ENCODE data around the gene STARD7.
"Not testable (repeated sequence)": the region's sequence is repeated elsewhere in the genome, so short reads cannot be mapped to it uniquely, and the experiment has no call there.

Gene STARD7

DNA sequence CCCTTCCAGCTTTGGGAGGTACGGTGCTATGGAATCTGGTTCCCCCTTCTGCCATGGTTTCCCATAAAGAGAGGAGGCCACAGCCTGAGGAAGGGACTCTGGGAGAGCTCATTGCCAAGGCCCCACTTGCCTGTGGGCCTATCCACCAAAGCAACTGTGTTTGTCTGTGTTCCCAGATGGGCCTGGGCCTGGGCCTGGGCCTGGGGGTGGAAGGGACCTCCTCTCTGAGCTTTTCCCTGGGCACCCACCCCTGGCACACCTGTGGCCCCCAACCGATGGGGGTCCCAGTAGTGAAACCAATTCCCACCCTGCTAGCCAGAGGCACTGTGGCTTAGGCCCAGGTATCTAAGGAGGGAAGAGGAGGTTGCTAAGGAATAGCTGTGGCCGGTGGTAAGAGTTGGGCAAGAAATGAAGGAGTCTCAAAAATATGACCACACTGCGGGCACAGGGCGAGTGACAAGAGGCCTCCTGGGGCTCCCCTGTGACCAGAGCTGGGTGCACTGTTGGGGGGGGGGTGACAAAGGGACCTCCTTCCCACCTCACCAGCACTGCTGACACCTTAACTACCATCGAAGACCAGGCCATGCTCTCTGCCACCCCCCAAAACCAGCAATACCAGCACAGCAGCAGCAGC lies 58.5 kb downstream of the STARD7 start:
- FAIRE-seq (no peak), DNase-seq (ENCODE audit: low spot score) (no peak)

GRCh38 chr2:96148410-96149217 lies 60.0 kb downstream of the STARD7 start:
- DNase-seq (ENCODE audit: low spot score) = peak; percentile 45

GRCh38 chr2:96147593-96148201 lies 60.9 kb downstream of the STARD7 start:
- FAIRE-seq (no peak), DNase-seq (ENCODE audit: low spot score) (no peak)

More at GRCh38 chr2:96148410-96149217, 60.0 kb downstream of the STARD7 start:
- FAIRE-seq = no peak

DNA sequence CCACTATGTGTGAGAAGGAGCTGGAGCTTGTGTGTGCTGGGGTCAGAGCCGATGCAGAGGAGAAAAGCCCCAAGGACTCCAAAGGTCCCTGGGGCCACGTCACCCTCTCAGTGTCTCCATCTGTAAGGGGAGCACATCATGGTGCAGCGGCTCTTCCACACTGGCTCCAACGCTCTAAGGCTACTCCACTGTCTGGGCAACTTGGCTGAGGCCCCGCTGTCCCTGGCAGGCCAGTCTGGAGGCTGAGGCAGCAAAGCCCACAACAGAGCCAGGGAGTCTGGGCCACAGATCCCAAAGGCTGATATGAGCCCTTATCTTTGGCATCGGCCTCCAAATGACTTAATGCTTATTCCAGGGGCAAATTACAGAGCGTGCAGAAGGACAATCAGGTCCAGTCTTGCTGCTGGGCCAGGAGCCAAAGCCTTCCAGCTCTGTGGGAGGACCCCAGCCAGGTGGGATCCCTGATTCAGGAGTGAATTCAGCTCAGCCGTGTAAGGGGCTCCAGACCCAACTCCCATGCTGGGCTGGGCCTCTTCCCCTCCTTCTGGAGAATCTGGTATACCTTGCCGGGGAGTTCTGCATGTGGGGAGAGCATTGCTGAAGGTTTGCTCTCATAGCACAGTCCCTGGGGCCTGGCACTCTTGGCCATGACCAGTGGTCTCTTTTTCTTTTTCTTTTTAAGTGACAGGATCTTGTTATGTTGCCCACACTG lies 61.6 kb downstream of the STARD7 start:
- FAIRE-seq = no peak
- DNase-seq (ENCODE audit: low spot score) = no peak

DNA sequence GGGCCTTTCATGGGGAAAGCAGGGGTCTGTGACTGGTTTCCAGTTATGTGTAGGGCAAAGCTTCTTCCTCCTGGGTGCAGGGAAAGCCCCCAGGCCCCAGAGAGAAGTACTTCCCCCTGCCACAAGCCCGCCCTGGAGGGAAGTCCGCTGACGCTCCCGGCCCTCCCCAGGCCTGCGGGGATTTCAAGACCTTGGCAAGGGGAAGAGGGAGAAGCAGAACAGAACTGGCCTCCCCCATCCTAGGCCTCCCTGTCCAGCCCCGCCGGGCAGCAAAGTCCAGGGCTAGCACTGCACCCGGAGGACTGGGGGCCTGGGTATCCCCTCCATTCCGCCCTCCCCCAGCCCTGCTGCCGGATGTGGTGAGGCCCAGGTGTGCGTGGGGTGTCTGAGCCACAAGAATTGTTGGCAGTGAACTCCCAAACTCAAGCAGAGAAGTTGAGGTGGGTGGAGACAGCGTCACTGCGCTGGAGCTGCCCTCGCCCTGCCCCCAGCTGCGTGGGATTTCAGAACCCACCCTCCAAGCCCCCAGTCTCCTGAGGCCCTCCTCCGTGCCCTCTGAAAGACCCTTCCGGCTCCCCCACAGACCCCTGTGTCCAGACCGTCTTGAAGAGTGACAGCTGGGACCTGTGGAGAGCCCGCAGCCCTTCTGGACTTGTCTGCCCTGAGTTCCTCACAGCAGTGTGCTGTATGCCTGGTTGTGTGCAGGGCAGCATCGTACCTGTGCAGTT lies 62.3 kb downstream of the STARD7 start:
- FAIRE-seq = no peak

GRCh38 chr2:96145848-96146152 lies 62.8 kb downstream of the STARD7 start:
- DNase-seq (ENCODE audit: low spot score) (no peak), FAIRE-seq (no peak)

More for the DNA sequence above, 62.3 kb downstream of the STARD7 start:
- no peak for DNase-seq (ENCODE audit: low spot score)

DNA sequence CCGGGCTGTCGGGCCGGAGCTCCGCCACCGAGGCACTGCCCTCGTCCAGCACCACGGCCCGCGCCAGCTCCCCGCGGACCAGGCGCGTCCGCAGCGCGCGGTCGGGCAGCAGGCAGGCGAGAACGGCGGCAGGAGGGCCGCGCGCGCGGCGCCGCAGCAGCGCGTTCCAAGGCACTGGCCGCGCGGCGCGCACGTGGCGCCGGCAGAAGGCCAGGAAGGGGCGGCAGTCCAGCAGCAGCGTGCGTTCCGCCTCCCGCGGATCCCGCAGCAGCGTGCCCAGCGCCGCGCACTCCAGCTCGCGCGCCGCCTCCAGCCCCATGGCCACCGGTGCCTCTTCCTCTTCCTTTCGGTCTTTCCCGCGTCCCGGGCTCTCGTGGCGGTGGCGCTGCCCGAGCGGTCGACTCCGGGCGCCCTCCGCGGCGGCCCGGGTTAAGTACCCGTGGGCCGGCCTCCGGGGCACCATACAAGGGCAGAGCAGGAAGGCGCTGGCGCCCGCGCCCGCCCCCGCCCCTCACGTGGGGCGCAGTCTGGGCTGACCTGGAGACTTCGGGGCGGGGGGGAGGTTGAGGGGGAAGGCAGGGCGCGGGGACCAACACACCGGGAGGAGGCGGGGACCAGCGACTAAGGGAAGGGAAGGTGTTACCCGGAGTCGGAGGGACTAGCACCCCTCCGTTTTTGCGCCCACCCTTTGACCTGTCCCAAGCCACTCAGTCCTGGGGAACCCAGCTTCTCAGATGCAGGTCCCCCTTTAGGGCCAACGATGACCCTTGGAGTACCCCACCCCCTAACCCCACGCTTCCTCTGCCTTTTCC lies 63.4 kb downstream of the STARD7 start, which contains the start of gene DUSP2:
DUSP2 (minus strand) TSS at position 405 of the 812 bp plus-strand sequence; CDS start at position 319, 86 bp downstream.
- DNase-seq (ENCODE audit: low spot score) (no peak), FAIRE-seq (no peak)

DNA sequence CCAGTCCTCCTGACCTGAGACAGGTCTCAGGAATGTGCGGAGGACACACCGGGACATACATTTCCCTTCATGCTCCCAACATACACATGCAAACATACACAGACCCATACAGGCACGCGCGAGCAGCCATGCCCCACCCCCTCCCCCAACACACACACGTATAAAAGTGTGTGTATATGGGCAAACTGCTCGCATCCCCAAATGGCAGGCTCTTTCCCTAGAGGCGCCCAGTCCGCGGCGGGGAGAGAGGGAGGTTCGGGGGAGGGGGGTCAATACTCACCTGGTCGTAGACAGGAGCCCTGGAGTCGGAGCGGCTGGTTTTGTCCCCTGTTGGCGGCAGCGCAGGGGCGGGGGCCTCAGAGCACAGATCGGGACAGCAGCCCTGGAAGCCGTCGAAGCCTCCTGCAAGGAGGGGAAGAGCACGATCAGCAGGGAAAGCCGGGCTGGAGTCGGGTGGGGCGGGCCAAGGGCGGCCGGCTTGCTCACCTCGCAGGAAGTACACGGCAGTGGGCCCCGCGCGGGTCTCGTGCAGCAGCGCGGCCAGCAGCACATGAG lies 64.1 kb downstream of the STARD7 start:
- no peak for FAIRE-seq
- DNase-seq (ENCODE audit: low spot score) = no peak

- FAIRE-seq = no peak
- no peak for DNase-seq (ENCODE audit: low spot score)
Observed at GRCh38 chr2:96143848-96144480, 64.7 kb downstream of the STARD7 start.

- DNase-seq (ENCODE audit: low spot score) = no peak
Observed at GRCh38 chr2:96143231-96143847, 65.3 kb downstream of the STARD7 start.

DNA sequence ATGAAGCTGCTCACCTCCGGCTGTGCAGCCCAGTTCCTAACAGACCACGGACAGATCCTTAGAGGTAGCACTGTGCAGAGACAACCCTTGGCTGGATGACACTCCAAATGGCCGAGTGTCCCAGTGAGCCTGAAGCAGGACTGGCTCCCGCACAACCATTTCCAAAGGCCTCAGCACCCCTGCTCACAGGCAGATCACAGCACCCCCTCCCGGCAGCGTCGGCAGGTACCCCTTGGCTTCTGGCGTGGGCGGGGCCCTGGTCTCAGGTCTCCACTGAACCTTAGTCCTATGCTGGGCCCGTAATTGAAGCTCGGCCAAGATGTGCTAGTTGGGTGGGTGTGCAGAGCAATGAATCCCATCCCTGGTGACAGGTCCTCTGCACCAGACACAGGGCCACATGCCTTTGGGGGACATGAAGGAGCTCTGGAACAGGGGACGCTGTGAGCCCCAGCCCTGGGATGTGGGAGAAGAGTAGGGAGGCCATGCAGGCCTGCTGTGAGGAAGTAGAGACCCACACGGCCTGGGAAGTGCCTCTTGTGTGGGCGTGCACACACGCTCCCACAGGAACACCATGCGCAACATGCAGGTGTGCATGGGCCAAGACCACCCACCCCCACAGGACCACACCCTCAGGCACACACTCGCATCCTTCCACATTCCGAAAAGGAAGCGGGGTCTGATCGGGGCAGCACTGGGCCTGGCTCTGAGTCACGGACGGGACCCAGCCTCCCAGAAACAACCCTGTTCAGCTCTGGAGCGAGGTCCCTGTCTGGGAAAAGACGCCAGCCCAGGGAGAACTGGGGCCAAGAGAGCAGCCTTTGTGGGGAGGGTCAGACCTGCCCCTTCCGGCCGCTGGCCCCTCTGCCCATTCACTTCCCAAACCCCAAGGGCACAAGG lies 66.2 kb downstream of the STARD7 start:
- FAIRE-seq = no peak
- no peak for DNase-seq (ENCODE audit: low spot score)

More at GRCh38 chr2:96143231-96143847, 65.3 kb downstream of the STARD7 start:
- FAIRE-seq = no peak

DNA sequence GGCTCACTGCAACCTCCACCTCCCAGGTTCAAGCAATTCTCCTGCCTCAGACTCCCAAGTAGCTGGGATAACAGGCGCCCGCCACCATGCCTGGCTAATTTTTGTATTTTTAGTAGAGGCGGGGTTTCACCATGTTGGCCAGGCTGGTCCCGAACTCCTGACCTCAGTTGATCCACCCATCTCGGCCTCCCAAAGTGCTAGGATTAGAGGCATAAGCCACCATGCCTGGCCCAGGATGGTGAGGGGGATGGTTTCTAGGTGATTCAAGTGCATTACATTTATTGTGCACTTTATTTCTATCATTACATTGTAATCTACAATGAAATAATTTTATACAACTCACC lies 67.0 kb downstream of the STARD7 start:
- FAIRE-seq; DNase-seq (ENCODE audit: low spot score): not testable (repeated sequence)

DNA sequence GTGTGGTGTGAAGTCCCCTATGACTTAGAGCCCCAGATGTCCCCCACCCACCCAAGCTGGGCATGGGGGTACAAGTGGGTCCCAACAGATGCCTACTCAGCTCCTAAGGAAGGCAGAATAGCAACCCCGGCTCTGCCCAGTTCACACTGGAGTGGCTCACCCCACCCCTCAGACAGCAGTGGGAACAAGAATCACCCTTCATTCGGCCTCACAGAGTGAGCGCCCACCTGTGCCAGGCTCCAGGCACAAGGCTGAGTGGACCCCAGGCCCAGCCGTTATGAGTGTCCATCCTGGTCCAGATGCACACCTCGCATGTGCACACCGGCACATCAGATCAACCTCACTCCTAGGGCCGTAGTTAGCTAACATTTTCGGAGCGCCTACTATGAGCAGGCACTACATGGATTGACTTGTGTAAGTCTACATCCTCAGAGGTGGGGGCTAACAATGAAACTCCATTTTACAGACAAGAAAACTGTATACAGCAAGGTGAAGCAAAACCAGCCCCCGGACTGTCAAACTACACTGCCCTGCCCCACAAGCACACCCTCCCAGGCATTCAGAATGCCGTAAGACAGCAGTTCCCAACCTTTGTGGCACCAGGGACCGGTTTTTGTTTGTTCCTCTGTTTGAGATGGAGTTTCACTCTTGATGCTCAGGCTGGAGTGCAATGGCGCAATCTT lies 67.5 kb downstream of the STARD7 start:
- DNase-seq (ENCODE audit: low spot score) = no peak
- FAIRE-seq = no peak

GRCh38 chr2:96139181-96139758 lies 69.4 kb downstream of the STARD7 start:
- DNase-seq (ENCODE audit: low spot score) (no peak), FAIRE-seq (no peak)

GRCh38 chr2:96138179-96139145 lies 70.2 kb downstream of the STARD7 start, which contains the start of gene ASTL:
Gene ASTL, minus strand, starts transcription at chr2:96138502. Its CDS starts 66 bp downstream, at chr2:96138436.
- FAIRE-seq = no peak
- DNase-seq (ENCODE audit: low spot score) = peak; percentile 8

Measured in RCC 7860 (cell line).